Vagina (tissue), 2 donors: Measurements from ENCODE around the gene INHBC. TPM values are rescaled to one million over a fixed set of nuclear protein-coding genes. Genes with fewer than 3 reads are reported as not detected.
A peak's percentile ranks its signal among the peaks of the same experiment; 100 is the strongest.
"Not testable (repeated sequence)": the region's sequence is repeated elsewhere in the genome, so short reads cannot be mapped to it uniquely, and the experiment has no call there.

ENCODE experiments used
- DNase-seq, 2 donors: peaks; one replicate each; pipeline ENCODE4 v3.0.0-alpha.2; 2017; ENCODE audit errors: extremely low spot score in 2 of 2
- H3K27ac ChIP-seq: fragments of 200-600 bp; sonication (generic); one replicate; pipeline ENCODE4 v1.5.1; 2019
- H3K27me3 ChIP-seq: fragments of 200-600 bp; sonication (generic); one replicate; pipeline ENCODE4 v1.5.1; 2019
- H3K36me3 ChIP-seq, 2 donors: fragments of 200-600 bp; sonication (generic); one replicate each; pipeline ENCODE4 v1.5.1; 2017 to 2019
- H3K4me1 ChIP-seq: fragments of 200-600 bp; sonication (generic); one replicate; pipeline ENCODE4 v1.5.1; 2019
- H3K4me3 ChIP-seq, 2 donors: fragments of 200-600 bp; sonication (generic); 1 replicate in 1 of 2; 2 replicates in 1 of 2; pipeline ENCODE4 v1.5.1; 2016 to 2019
- H3K9me3 ChIP-seq: fragments of 200-600 bp; sonication (generic); one replicate; pipeline ENCODE4 v1.5.1; 2019
- POLR2A ChIP-seq, 2 donors: fragments of 450-650 bp; IDR thresholded peaks; one replicate each; pipeline ENCODE4 v1.6.1; 2017; ENCODE audit warnings: antibody characterized with exemption in 2 of 2, mild to moderate bottlenecking in 2 of 2, moderate library complexity in 2 of 2
- POLR2AphosphoS5 ChIP-seq, 2 donors: sonication (generic); formaldehyde crosslinking; IDR thresholded peaks; one replicate each; pipeline ENCODE4 v1.9.0; 2017; ENCODE audit warnings: antibody characterized with exemption in 2 of 2, mild to moderate bottlenecking in 2 of 2, low read depth in 1 of 2; ENCODE audit not compliant: insufficient read depth in 1 of 2
- intact Hi-C: fragments of 100-400 bp; cut with DNase I; formaldehyde crosslinking; loops from one replicate; pipeline ENCODE4 v1.15.1; 2023
- total RNA-seq: library from RNA; depleted of rRNA; stranded (reverse); fragments of >200 nt; gene quantifications from one replicate; pipeline ENCODE4 v1.2.3, GENCODE V29; 2016
- TF ChIP-seq, protein P1 (sequence below), 3 experiments: fragments of 450-650 bp in 2 of 3; fragments of 200-600 bp in 1 of 3; sonication (generic) in 1 of 3; IDR thresholded peaks; one replicate each; pipeline ENCODE4 v1.5.1; 2017 to 2019; ENCODE audit warnings: antibody characterized with exemption in 3 of 3, mild to moderate bottlenecking in 2 of 3, moderate library complexity in 2 of 3

The INHBC gene
- total RNA-seq, 1 donor from 2014 or later, result not detected

DNA sequence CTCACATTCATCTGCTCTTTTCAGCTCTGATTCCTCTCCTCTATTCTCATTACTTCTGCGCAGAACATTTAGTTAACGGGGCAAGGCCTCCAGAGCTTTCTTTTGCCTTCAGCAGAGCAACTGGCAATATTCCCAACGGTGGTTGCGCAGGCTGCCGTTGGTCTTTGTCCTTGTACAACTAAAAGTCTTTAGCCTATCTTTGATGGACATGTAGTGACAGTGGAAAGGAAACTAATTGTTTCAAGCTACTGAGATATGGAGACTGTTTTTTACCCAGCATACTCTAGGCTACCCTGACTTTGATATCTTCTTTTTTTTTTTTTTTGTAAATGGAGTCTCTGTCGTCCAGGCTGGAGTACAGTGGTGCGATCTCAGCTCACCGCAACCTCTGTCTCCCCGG, 16.3 kb upstream of the INHBC start:
- H3K27me3 ChIP-seq, result no peaks in the 10 kb centered on the region
- no peak for TF ChIP-seq POLR2A (IDR thresholded peaks at IDR 0.05)
- no peak for TF ChIP-seq POLR2AphosphoS5 (IDR thresholded peaks at IDR 0.05; ENCODE audit: insufficient read depth in 1 of 2, low read depth in 1 of 2)
- TF ChIP-seq, protein P1, sequence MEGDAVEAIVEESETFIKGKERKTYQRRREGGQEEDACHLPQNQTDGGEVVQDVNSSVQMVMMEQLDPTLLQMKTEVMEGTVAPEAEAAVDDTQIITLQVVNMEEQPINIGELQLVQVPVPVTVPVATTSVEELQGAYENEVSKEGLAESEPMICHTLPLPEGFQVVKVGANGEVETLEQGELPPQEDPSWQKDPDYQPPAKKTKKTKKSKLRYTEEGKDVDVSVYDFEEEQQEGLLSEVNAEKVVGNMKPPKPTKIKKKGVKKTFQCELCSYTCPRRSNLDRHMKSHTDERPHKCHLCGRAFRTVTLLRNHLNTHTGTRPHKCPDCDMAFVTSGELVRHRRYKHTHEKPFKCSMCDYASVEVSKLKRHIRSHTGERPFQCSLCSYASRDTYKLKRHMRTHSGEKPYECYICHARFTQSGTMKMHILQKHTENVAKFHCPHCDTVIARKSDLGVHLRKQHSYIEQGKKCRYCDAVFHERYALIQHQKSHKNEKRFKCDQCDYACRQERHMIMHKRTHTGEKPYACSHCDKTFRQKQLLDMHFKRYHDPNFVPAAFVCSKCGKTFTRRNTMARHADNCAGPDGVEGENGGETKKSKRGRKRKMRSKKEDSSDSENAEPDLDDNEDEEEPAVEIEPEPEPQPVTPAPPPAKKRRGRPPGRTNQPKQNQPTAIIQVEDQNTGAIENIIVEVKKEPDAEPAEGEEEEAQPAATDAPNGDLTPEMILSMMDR (IDR thresholded peaks at IDR 0.05), result no peak
- DNase-seq, result no peak
- H3K36me3 ChIP-seq, result peaks cover 0 to 15% of the 10 kb centered on the region in 2 donors
- no peak overlapping the region for H3K4me3 ChIP-seq
- intact Hi-C loops, result no loop called here
- H3K27ac ChIP-seq, result no peak overlapping the region
- H3K4me1 ChIP-seq, result peaks cover 17% of the 10 kb centered on the region
- H3K9me3 ChIP-seq, result no peaks in the 10 kb centered on the region

DNA sequence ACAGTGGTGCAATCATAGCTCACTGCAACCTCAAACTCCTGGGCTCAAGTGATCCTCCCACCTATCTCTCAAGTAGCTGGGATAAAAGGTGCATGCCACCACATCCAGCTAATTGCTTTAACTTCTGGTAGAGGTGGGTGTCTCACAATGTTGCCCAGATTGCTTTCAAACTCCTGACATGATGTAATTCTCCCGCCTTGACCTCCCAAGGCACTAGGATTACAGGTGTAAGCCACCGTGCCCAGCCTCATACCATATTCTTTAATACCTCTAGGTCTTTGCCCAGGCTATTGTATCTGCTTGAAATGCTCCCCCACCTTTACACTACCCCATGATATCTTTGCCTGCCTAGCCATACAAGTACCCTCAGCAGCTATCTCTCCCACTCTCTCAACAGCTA, 15.1 kb upstream of the INHBC start:
- TF ChIP-seq, protein P1 (IDR thresholded peaks at IDR 0.05), result no peak
- TF ChIP-seq POLR2AphosphoS5 (IDR thresholded peaks at IDR 0.05; ENCODE audit: insufficient read depth in 1 of 2, low read depth in 1 of 2) (no peak), POLR2A (IDR thresholded peaks at IDR 0.05) (no peak)
- intact Hi-C loops, result no loop called here
- no peak overlapping the region for H3K4me3 ChIP-seq
- peaks cover 0 to 15% of the 10 kb centered on the region in 2 donors for H3K36me3 ChIP-seq
- peaks cover 17% of the 10 kb centered on the region for H3K4me1 ChIP-seq
- H3K27ac ChIP-seq, result no peak overlapping the region
- no peaks in the 10 kb centered on the region for H3K9me3 ChIP-seq
- no peak for DNase-seq
- H3K27me3 ChIP-seq, result no peaks in the 10 kb centered on the region

DNA sequence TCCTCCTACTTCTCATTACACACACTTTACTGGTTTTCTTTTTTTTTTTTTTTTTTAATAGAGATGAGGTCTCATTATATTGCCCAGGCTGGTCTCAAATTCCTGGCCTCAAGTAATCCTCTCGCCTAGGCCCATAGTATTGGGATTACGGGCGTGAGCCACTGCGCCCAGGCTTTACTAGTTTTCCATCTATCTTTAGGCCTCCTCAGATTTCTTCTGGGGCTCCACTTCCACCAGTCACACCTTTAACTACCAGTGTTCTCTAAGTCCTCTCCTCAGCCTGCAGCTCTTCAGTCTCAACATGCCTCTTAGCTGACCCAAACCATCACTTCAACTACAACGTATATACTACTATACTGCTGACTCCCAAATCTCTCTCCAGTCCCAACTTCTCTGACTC, 14.1 kb upstream of the INHBC start:
- Histone ChIP-seq H3K4me3 (no peak overlapping the region), H3K9me3 (no peaks in the 10 kb centered on the region), H3K27ac (no peak overlapping the region), H3K4me1 (peaks cover 14% of the 10 kb centered on the region), H3K27me3 (no peaks in the 10 kb centered on the region), H3K36me3 (peaks cover 0 to 15% of the 10 kb centered on the region in 2 donors)
- TF ChIP-seq POLR2AphosphoS5 (IDR thresholded peaks at IDR 0.05; ENCODE audit: insufficient read depth in 1 of 2, low read depth in 1 of 2) (no peak), POLR2A (IDR thresholded peaks at IDR 0.05) (no peak)
- intact Hi-C loops, result no loop called here
- DNase-seq, result no peak

DNA sequence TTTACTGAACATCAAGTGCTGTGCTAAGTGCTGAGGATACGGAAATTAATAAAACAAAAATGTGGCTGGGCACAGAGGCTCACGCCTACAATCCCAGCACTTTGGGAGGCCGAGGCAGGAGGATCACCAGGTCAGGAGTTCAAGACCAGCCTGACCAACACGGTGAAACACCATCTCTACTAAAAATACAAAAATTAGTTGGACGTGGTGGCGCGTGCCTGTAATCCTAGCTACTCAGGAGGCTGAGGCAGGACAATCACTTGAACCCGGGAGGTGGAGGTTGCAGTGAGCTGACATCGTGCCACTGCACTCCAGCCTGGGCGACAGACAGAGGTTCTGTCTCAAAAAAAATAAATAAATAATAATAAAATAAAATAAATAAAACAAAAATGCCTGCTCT, 7.6 kb upstream of the INHBC start:
- H3K36me3 ChIP-seq, H3K9me3 ChIP-seq, DNase-seq, H3K27me3 ChIP-seq, H3K27ac ChIP-seq, intact Hi-C loops, H3K4me3 ChIP-seq: not testable (repeated sequence)
- H3K4me1 ChIP-seq, result peaks cover 14% of the 10 kb centered on the region

DNA sequence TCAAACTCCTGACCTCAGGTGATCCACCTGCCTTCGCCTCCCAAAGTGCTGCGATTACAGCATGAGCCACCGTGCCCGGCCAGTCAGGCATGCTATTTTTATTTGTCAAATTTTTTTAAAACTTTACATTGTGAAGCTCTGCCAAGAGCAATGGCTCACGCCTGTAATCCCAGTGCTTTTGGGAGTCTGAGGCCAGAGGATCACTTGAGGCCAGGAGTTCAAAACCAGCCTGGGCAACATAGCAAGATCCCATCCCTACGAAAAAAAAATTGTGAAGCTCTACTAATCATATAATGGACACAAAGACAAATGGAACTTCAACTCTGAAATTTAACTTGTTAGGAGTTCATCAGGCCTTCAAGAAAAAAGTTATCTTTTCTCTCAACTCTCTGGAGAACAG, 5.6 kb upstream of the INHBC start:
- H3K4me1 ChIP-seq, result peaks cover 14% of the 10 kb centered on the region
- DNase-seq, result no peak
- H3K36me3 ChIP-seq, result no peaks in the 10 kb centered on the region
- intact Hi-C loops, result no loop called here
- no peak overlapping the region for H3K27ac ChIP-seq
- no peaks in the 10 kb centered on the region for H3K9me3 ChIP-seq
- TF ChIP-seq, protein P1 (IDR thresholded peaks at IDR 0.05), result no peak
- TF ChIP-seq POLR2A (IDR thresholded peaks at IDR 0.05), result no peak
- no peak for TF ChIP-seq POLR2AphosphoS5 (IDR thresholded peaks at IDR 0.05; ENCODE audit: insufficient read depth in 1 of 2, low read depth in 1 of 2)
- H3K4me3 ChIP-seq, result no peak overlapping the region
- H3K27me3 ChIP-seq, result no peaks in the 10 kb centered on the region

DNA sequence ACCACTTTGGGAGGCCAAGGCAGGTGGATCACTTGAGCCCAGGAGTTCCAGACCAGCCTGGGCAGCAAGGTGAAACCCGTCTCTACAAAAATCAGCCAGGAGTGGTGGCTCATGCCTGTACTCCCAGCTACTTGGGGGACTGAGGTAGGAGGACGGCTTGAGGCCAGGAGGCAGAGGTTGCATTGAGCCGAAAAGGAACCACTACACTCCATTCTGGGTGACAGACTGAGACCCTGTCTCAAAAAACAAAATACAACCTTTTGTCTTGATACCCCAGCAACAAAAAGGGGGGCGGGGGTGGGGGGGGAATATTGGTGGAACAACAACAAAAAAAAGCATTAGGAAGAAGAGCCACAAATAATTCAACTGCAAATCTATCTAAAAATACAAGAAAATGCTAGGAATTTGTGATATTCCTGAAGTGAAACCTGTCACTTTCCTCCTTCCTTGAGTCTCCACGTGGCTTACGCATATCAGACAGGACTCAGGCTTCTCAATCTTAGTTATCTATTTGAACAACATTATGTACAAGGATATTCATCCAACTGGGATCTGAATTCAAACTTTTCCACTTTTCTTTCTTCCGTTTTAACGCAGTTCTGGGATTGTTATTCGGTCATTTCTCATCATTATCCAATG, 5.0 kb upstream of the INHBC start:
- peak overlapping the region; percentile 80 to 97 for H3K4me3 ChIP-seq
- TF ChIP-seq POLR2AphosphoS5 (IDR thresholded peaks at IDR 0.05; ENCODE audit: insufficient read depth in 1 of 2, low read depth in 1 of 2), result no peak
- TF ChIP-seq POLR2A (IDR thresholded peaks at IDR 0.05), result no peak
- TF ChIP-seq, protein P1 (IDR thresholded peaks at IDR 0.05), result no peak
- no peaks in the 10 kb centered on the region for H3K9me3 ChIP-seq
- H3K4me1 ChIP-seq, result peaks cover 14% of the 10 kb centered on the region
- no peaks in the 10 kb centered on the region for H3K36me3 ChIP-seq
- H3K27ac ChIP-seq, result peak overlapping the region; percentile 97
- no peak for DNase-seq
- intact Hi-C loops, result no loop called here
- H3K27me3 ChIP-seq, result no peaks in the 10 kb centered on the region
